Loucy (cell line): ENCODE results near the gene GAS2L1.
A peak's percentile ranks its signal among the peaks of the same experiment; 100 is the strongest.

ENCODE experiments used
- H2AFZ ChIP-seq: fragments of 200-600 bp; sonication (generic); 2 replicates; pipeline ENCODE4 v1.6.0; 2016; ENCODE audit warnings: antibody characterized with exemption, mild to moderate bottlenecking, low read length, moderate library complexity
- H3F3A ChIP-seq: fragments of 200-600 bp; 2 replicates; pipeline ENCODE4 v1.6.0; 2016; ENCODE audit warnings: antibody characterized with exemption, low read depth, mild to moderate bottlenecking
- H3K27me3 ChIP-seq: fragments of 200-600 bp; sonication (generic); 2 replicates; pipeline ENCODE4 v1.6.1; 2014; ENCODE audit warnings: low read length, mild to moderate bottlenecking; ENCODE audit not compliant: insufficient read depth, poor library complexity, severe bottlenecking
- H3K36me3 ChIP-seq: fragments of 200-600 bp; sonication (generic); 2 replicates; pipeline ENCODE4 v1.6.1; 2016; ENCODE audit warnings: low read length; ENCODE audit not compliant: insufficient read depth
- H3K4me1 ChIP-seq: fragments of 200-600 bp; sonication (generic); 2 replicates; pipeline ENCODE4 v1.5.1; 2014; ENCODE audit warnings: low read length, mild to moderate bottlenecking; ENCODE audit not compliant: insufficient read depth, poor library complexity, severe bottlenecking
- H3K4me2 ChIP-seq: fragments of 200-600 bp; sonication (generic); 2 replicates; pipeline ENCODE4 v1.6.0; 2014; ENCODE audit warnings: antibody characterized with exemption, low read length, low read depth, mild to moderate bottlenecking; ENCODE audit not compliant: poor library complexity, severe bottlenecking
- H3K4me3 ChIP-seq: fragments of 200-600 bp; sonication (generic); 2 replicates; pipeline ENCODE4 v1.5.1; 2014; ENCODE audit warnings: low read length, mild to moderate bottlenecking, mixed read lengths; ENCODE audit not compliant: poor library complexity, severe bottlenecking
- H3K79me2 ChIP-seq: fragments of 200-600 bp; sonication (generic); 2 replicates; pipeline ENCODE4 v1.6.1; 2014; ENCODE audit warnings: low read length; ENCODE audit not compliant: insufficient read depth
- H3K9ac ChIP-seq: fragments of 200-600 bp; sonication (generic); 2 replicates; pipeline ENCODE4 v1.6.0; 2014; ENCODE audit warnings: mild to moderate bottlenecking, low read depth, low read length, moderate library complexity; ENCODE audit not compliant: poor library complexity, severe bottlenecking
- H3K9me2 ChIP-seq: fragments of 200-600 bp; sonication (generic); replicated peaks from 2 replicates; pipeline ENCODE4 v1.6.1; 2016; ENCODE audit warnings: low read depth, low read length, mixed read lengths
- H3K9me3 ChIP-seq: fragments of 200-600 bp; sonication (generic); 2 replicates; pipeline ENCODE4 v1.6.1; 2014; ENCODE audit warnings: mild to moderate bottlenecking, antibody characterized with exemption, low read length, low read depth; ENCODE audit not compliant: insufficient read depth
- H4K20me1 ChIP-seq: fragments of 200-600 bp; sonication (generic); 2 replicates; pipeline ENCODE4 v1.6.0; 2014; ENCODE audit warnings: antibody characterized with exemption, low read length, mild to moderate bottlenecking; ENCODE audit not compliant: insufficient read depth, poor library complexity, severe bottlenecking
- EZH2phosphoT487 ChIP-seq: fragments of 200-600 bp; IDR thresholded peaks from 2 replicates; pipeline ENCODE4 v1.6.1; 2018; ENCODE audit warnings: antibody characterized with exemption, mild to moderate bottlenecking, moderate library complexity, borderline replicate concordance
- TF ChIP-seq, protein P1 (sequence below): fragments of 200-600 bp; sonication (generic); conservative IDR thresholded peaks from 2 replicates; pipeline ENCODE4 v1.5.1; 2014; ENCODE audit warnings: mild to moderate bottlenecking, antibody characterized with exemption, low read length

Gene GAS2L1

DNA sequence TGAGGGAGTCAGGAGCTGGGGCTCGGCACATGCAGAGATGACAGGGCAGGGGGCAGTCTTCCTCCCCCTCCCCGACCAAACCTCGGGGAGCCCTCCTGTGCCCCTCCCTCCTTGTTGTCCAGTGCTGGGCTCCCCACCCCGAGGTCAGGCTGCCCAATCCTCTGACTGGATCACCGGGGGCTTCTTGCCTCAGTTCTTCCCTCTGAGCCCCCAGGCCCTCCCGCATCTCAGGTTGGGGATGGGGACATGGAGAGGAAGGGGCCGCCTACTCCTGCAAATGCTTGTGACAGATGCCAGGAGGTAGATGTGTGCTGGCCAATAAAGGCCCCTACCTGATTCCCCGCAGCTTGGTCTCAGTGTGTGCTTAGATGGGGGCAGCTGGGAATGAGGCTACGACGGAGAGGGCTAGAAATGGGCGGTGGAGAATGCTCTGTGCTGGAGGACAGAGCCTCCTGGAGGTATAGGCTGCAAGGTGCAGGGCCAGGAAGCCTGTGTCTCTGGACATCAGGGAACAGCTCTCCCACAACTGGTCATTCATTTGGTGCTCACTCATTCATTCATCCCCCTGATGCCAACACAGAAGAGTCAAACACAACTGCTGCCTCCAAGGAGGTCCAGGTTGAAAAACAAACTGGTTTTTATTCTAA, 47.1 kb upstream of the GAS2L1 start:
- H3K9ac ChIP-seq, result no peak overlapping the region
- no peaks in the 10 kb centered on the region for H4K20me1 ChIP-seq
- H3F3A ChIP-seq, result 0 out of 2 replicates have a peak, but pooled peaks cover 3% of the 10 kb centered on the region
- H3K9me3 ChIP-seq, result no peaks in the 10 kb centered on the region
- H3K4me1 ChIP-seq, result no peaks in the 10 kb centered on the region
- no peaks in the 10 kb centered on the region for H3K27me3 ChIP-seq
- H3K79me2 ChIP-seq, result no peaks in the 10 kb centered on the region; the same call in 1 of the 2 replicates
- H3K4me3 ChIP-seq, result no peak overlapping the region
- H3K36me3 ChIP-seq, result peaks cover 62% of the 10 kb centered on the region; the same call in 1 of the 2 replicates
- H2AFZ ChIP-seq, result no peak overlapping the region
- no peak for TF ChIP-seq EZH2phosphoT487
- TF ChIP-seq, protein P1, sequence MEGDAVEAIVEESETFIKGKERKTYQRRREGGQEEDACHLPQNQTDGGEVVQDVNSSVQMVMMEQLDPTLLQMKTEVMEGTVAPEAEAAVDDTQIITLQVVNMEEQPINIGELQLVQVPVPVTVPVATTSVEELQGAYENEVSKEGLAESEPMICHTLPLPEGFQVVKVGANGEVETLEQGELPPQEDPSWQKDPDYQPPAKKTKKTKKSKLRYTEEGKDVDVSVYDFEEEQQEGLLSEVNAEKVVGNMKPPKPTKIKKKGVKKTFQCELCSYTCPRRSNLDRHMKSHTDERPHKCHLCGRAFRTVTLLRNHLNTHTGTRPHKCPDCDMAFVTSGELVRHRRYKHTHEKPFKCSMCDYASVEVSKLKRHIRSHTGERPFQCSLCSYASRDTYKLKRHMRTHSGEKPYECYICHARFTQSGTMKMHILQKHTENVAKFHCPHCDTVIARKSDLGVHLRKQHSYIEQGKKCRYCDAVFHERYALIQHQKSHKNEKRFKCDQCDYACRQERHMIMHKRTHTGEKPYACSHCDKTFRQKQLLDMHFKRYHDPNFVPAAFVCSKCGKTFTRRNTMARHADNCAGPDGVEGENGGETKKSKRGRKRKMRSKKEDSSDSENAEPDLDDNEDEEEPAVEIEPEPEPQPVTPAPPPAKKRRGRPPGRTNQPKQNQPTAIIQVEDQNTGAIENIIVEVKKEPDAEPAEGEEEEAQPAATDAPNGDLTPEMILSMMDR, result peak; percentile 27; the same call in 1 of the 2 replicates
- no peaks in the 10 kb centered on the region for H3K9me2 ChIP-seq
- no peak overlapping the region for H3K4me2 ChIP-seq

DNA sequence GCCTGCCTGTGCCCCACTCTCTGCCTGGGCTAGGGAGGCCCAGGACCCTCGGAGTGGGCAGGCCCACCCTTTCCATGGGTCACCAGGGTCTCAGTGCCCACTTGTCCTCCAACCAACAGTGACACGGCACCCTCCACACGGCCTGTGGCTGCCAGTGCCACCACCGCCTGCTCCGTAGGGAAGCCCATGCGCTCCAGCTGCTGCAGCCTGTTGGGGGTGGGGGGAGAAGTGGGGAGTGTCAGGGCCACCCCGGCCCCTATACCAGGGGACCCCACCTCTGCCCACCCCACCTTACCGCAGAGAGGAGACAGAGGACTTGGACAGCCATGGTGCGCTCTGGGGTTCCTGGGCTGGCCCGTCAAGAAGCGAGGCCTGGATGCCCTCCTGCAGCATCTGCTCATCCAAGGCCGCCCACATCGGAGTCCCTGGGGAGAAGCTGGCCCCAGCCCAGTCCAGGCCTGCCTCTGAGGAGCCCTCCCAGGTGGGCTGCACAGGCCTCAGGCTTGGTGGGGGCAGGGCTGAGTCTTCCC, 46.4 kb upstream of the GAS2L1 start:
- Histone ChIP-seq H3K27me3 (no peaks in the 10 kb centered on the region), H3K9ac (no peak overlapping the region), H3F3A (0 out of 2 replicates have a peak, but pooled peaks cover 3% of the 10 kb centered on the region), H2AFZ (no peak overlapping the region), H3K4me2 (no peak overlapping the region), H3K79me2 (peaks cover under 1% of the 10 kb centered on the region; the same call in 1 of the 2 replicates), H4K20me1 (no peaks in the 10 kb centered on the region), H3K4me1 (no peaks in the 10 kb centered on the region), H3K36me3 (peaks cover 59% of the 10 kb centered on the region; the same call in 1 of the 2 replicates), H3K9me2 (no peaks in the 10 kb centered on the region), H3K4me3 (no peak overlapping the region), H3K9me3 (no peaks in the 10 kb centered on the region)
- TF ChIP-seq, protein P1, result no peak
- TF ChIP-seq EZH2phosphoT487, result no peak

DNA sequence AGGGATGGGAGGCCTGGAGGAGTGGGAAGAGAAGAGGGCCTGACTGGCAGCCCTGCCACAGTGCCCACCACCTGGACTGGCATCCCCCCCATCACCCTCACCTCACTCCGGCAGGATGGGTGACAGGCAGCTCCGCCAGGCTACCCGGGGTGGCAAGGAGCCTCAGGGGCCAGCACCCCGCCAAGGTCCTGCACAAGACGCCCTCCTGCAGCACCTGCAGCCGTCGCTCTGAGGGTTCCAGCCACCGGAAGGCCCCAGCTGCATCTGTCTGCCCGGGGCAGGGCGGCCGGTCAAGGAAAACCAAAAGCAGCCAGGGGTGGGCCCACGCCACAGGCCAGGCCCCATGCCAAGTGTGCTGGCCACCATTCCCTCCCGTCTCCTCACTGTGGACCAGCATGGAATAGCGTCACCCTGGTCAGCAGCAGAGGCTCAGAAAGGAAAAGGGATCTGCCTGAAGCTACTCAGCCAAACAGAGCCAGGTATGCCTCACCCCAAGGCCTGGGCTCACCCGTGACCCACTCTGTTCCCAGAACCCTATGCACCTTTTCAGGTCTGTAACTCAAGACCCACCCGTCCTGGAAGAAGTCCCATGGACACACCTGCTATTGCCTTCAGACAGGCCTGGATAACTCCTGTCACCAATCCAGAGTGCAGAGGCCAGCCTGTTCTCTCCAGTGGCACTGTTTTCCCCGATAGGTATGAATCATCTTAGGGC, 45.7 kb upstream of the GAS2L1 start:
- H3K4me2 ChIP-seq, result no peak overlapping the region
- no peaks in the 10 kb centered on the region for H3K9me2 ChIP-seq
- H3F3A ChIP-seq, result 0 out of 2 replicates have a peak, but pooled peaks cover 3% of the 10 kb centered on the region
- TF ChIP-seq EZH2phosphoT487, result no peak
- TF ChIP-seq, protein P1, result no peak
- H4K20me1 ChIP-seq, result no peaks in the 10 kb centered on the region
- H3K4me1 ChIP-seq, result peaks cover 2% of the 10 kb centered on the region
- peaks cover 7% of the 10 kb centered on the region for H3K79me2 ChIP-seq
- H2AFZ ChIP-seq, result no peak overlapping the region
- peaks cover 52% of the 10 kb centered on the region; the same call in 1 of the 2 replicates for H3K36me3 ChIP-seq
- H3K27me3 ChIP-seq, result no peaks in the 10 kb centered on the region
- no peaks in the 10 kb centered on the region for H3K9me3 ChIP-seq
- H3K9ac ChIP-seq, result no peak overlapping the region
- no peak overlapping the region for H3K4me3 ChIP-seq
